Measurements from ENCODE around the gene CFAP221.

CFAP221 gene

DNA sequence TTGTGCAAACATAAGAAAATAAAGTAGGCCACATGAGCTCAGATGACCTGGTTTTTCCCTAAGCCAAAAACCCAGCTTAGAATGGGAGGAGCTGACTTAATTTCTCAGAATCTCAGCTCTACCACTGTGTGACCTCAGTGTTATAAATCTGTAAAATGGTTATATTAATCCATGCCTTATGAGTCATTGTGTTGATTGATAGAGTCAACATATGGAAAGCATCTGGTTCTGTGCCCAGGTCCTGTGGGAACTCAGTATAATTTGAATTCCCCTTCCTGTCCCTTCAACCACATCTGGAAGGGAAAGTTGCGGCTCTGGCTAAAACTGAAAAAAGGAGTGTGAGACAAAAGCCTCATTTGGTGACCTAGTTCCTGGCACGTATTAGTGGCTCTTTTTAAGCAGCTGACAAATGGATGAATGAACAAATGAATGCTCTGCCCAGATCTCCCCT is 160.4 kb downstream of the CFAP221 start:
- Histone ChIP-seq H4K20me1 (ENCODE audit: insufficient read depth, low read length) (no peaks in the 10 kb centered on the region), H3K27me3 (replicated peaks; ENCODE audit: insufficient read depth, low read length) (no peaks in the 10 kb centered on the region), H3K9me2 (replicated peaks; ENCODE audit: insufficient read depth, low read length) (no peaks in the 10 kb centered on the region), H3K9ac (ENCODE audit: low read length) (no peak overlapping the region), H3K9me3 (replicated peaks; ENCODE audit: insufficient read depth, low read length) (no peaks in the 10 kb centered on the region), H3K36me3 (replicated peaks; ENCODE audit: insufficient read depth, low read length) (no peaks in the 10 kb centered on the region), H3K27ac (ENCODE audit: low read length) (no peak overlapping the region), H2AFZ (ENCODE audit: low read length) (no peak overlapping the region), H3K4me2 (ENCODE audit: low read depth, low read length) (no peak overlapping the region), H3K4me1 (ENCODE audit: low read length) (no peaks in the 10 kb centered on the region), H3F3A (ENCODE audit: insufficient read depth, low read length) (no peaks in the 10 kb centered on the region), H3K79me2 (ENCODE audit: low read length) (no peaks in the 10 kb centered on the region), H3K4me3 (ENCODE audit: low read length) (no peak overlapping the region)
- TF ChIP-seq EZH2phosphoT487 (IDR thresholded peaks at IDR 0.05; ENCODE audit: low read length), result no peak
- TF ChIP-seq, protein P1, sequence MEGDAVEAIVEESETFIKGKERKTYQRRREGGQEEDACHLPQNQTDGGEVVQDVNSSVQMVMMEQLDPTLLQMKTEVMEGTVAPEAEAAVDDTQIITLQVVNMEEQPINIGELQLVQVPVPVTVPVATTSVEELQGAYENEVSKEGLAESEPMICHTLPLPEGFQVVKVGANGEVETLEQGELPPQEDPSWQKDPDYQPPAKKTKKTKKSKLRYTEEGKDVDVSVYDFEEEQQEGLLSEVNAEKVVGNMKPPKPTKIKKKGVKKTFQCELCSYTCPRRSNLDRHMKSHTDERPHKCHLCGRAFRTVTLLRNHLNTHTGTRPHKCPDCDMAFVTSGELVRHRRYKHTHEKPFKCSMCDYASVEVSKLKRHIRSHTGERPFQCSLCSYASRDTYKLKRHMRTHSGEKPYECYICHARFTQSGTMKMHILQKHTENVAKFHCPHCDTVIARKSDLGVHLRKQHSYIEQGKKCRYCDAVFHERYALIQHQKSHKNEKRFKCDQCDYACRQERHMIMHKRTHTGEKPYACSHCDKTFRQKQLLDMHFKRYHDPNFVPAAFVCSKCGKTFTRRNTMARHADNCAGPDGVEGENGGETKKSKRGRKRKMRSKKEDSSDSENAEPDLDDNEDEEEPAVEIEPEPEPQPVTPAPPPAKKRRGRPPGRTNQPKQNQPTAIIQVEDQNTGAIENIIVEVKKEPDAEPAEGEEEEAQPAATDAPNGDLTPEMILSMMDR (IDR thresholded peaks at IDR 0.05; ENCODE audit: low read length), result no peak
- no peak for TF ChIP-seq EZH2 (optimal IDR thresholded peaks at IDR 0.05; ENCODE audit: low read depth, low read length)
- DNase-seq, result no peak

DNA sequence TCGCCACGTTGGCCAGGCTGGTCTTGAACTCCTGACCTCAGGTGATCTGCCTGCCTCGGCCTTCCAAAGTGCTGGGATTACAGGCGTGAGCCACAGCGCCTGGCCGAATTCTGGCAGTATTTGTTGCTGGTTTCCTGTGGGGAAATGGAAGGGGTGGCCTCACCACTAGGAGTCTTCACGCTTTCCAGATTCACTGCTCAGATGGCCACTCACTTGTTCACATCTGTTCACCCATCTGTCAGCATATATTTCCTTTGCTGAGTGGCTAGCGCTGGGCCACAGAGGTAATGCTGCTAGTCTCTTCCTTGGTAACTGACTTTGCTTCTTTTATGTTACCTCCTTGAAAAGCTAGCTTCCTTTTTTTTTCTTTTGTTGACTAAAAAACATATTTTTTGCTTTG is 162.0 kb downstream of the CFAP221 start:
- Histone ChIP-seq H3K4me2 (ENCODE audit: low read depth, low read length) (no peak overlapping the region), H3K4me1 (ENCODE audit: low read length) (no peaks in the 10 kb centered on the region)

More for the DNA sequence above, 162.0 kb downstream of the CFAP221 start:
- Histone ChIP-seq H2AFZ (ENCODE audit: low read length) (no peak overlapping the region), H3K27ac (ENCODE audit: low read length) (no peak overlapping the region), H3K4me3 (ENCODE audit: low read length) (no peak overlapping the region), H3K9ac (ENCODE audit: low read length) (no peak overlapping the region), H3K36me3 (replicated peaks; ENCODE audit: insufficient read depth, low read length) (no peaks in the 10 kb centered on the region), H3K9me3 (replicated peaks; ENCODE audit: insufficient read depth, low read length) (no peaks in the 10 kb centered on the region), H3K9me2 (replicated peaks; ENCODE audit: insufficient read depth, low read length) (no peaks in the 10 kb centered on the region), H3K79me2 (ENCODE audit: low read length) (no peaks in the 10 kb centered on the region), H3K27me3 (replicated peaks; ENCODE audit: insufficient read depth, low read length) (no peaks in the 10 kb centered on the region), H3F3A (ENCODE audit: insufficient read depth, low read length) (no peaks in the 10 kb centered on the region), H4K20me1 (ENCODE audit: insufficient read depth, low read length) (no peaks in the 10 kb centered on the region)
- TF ChIP-seq, protein P1 (IDR thresholded peaks at IDR 0.05; ENCODE audit: low read length), result no peak
- TF ChIP-seq EZH2phosphoT487 (IDR thresholded peaks at IDR 0.05; ENCODE audit: low read length) (no peak), EZH2 (optimal IDR thresholded peaks at IDR 0.05; ENCODE audit: low read depth, low read length) (no peak)
- DNase-seq, result no peak
